ENCODE results near the gene ARHGAP35.

DNA sequence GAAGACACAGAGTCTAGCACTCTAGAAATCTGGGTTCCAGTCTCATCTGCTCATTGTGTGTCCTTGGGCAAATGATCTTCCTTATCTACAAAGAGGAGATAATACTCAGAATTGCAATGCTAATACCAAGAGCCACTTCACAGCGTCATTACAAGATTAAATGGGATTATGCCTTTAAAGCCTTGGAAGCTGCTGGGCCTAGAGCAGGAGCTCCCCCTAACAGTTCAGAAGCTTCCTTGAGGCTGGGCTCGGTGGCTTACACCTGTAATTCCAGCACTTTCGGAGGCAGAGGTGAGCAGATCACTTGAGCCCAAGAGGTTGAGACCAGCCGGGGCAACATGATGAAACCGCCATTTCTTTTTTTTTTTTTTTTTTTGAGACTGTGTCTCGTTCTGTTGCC lies 37.7 kb upstream of the ARHGAP35 start:
- no peak for TF ChIP-seq CTCF (IDR thresholded peaks at IDR 0.05)
- TF ChIP-seq TAF1 (IDR thresholded peaks at IDR 0.05; ENCODE audit: borderline replicate concordance, low read depth, low read length), result no peak
- no peak for TF ChIP-seq GABPA (IDR thresholded peaks at IDR 0.05; ENCODE audit: low read depth)
- no peak for TF ChIP-seq TEAD4 (IDR thresholded peaks at IDR 0.05; ENCODE audit: borderline replicate concordance, insufficient read depth)
